HG02885 (cell line): Measurements from ENCODE around the gene SORCS3.

Experiments
- ATAC-seq: cut with Tn5 transposase; IDR thresholded peaks from one replicate; pipeline ENCODE4 v1.9.1; 2021; ENCODE audit warnings: mild to moderate bottlenecking; ENCODE audit not compliant: unreplicated experiment, poor library complexity

Gene SORCS3

GRCh38 chr10:104767282-104767681, 126.2 kb downstream of the SORCS3 start:
- ATAC-seq, result no peak

- no peak for ATAC-seq
These were observed 126.7 kb downstream of the SORCS3 start for GRCh38 chr10:104767745-104768144.

- no peak for ATAC-seq
These were observed 132.0 kb downstream of the SORCS3 start for GRCh38 chr10:104773105-104773504.

GRCh38 chr10:104774234-104774633, 133.1 kb downstream of the SORCS3 start:
- no peak for ATAC-seq

GRCh38 chr10:104777086-104777799, 136.2 kb downstream of the SORCS3 start:
- no peak for ATAC-seq

GRCh38 chr10:104778371-104778770, 137.3 kb downstream of the SORCS3 start:
- ATAC-seq, result no peak

- ATAC-seq, result no peak
These were observed 138.6 kb downstream of the SORCS3 start for GRCh38 chr10:104779701-104780100.

- ATAC-seq, result no peak
These were observed 139.1 kb downstream of the SORCS3 start for GRCh38 chr10:104780165-104780564.

- no peak for ATAC-seq
These were observed 140.0 kb downstream of the SORCS3 start for GRCh38 chr10:104780946-104781595.

- ATAC-seq, result no peak
These were observed 143.4 kb downstream of the SORCS3 start for GRCh38 chr10:104784452-104784851.

GRCh38 chr10:104791471-104791870, 150.4 kb downstream of the SORCS3 start:
- ATAC-seq, result no peak

GRCh38 chr10:104795411-104795810, 154.3 kb downstream of the SORCS3 start:
- no peak for ATAC-seq

- no peak for ATAC-seq
These were observed 155.7 kb downstream of the SORCS3 start for GRCh38 chr10:104796823-104797222.

GRCh38 chr10:104802941-104803340, 161.9 kb downstream of the SORCS3 start:
- no peak for ATAC-seq

GRCh38 chr10:104804880-104805279, 163.8 kb downstream of the SORCS3 start:
- ATAC-seq, result no peak

- no peak for ATAC-seq
These were observed 165.7 kb downstream of the SORCS3 start for GRCh38 chr10:104806801-104807200.

GRCh38 chr10:104807581-104808310, 166.7 kb downstream of the SORCS3 start:
- no peak for ATAC-seq

- ATAC-seq, result peak; percentile 75
These were observed 168.4 kb downstream of the SORCS3 start for GRCh38 chr10:104809288-104810090.

GRCh38 chr10:104811166-104811565, 170.1 kb downstream of the SORCS3 start:
- ATAC-seq, result no peak

- ATAC-seq, result no peak
These were observed 175.4 kb downstream of the SORCS3 start for GRCh38 chr10:104816501-104816900.
